SJCRH30 (cell line): ENCODE data around the gene TTLL12. TPM values are rescaled to one million over a fixed set of nuclear protein-coding genes. Genes with fewer than 3 reads are reported as not detected.

Experiments used
- DNase-seq, 2 experiments: peaks; one replicate each; pipeline ENCODE4 v3.0.0-alpha.2; 2015 to 2020
- H3K27ac ChIP-seq: fragments of 250-450 bp; sonication (Bioruptor Pico); 2 replicates; pipeline ENCODE4 v1.5.1; 2020; ENCODE audit warnings: mild to moderate bottlenecking, moderate library complexity
- H3K27me3 ChIP-seq: fragments of 250-450 bp; sonication (Bioruptor Pico); 2 replicates; pipeline ENCODE4 v1.5.1; 2020; ENCODE audit warnings: mild to moderate bottlenecking, moderate library complexity
- H3K36me3 ChIP-seq: fragments of 250-450 bp; sonication (Bioruptor Pico); 2 replicates; pipeline ENCODE4 v1.5.1; 2020; ENCODE audit warnings: mild to moderate bottlenecking, moderate library complexity
- H3K4me1 ChIP-seq: fragments of 250-450 bp; sonication (Bioruptor Pico); 2 replicates; pipeline ENCODE4 v1.5.1; 2020; ENCODE audit warnings: mild to moderate bottlenecking, moderate library complexity
- H3K4me3 ChIP-seq: fragments of 250-450 bp; sonication (Bioruptor Pico); 2 replicates; pipeline ENCODE4 v1.5.1; 2020; ENCODE audit warnings: mild to moderate bottlenecking, moderate library complexity
- H3K9me3 ChIP-seq: fragments of 250-450 bp; sonication (Bioruptor Pico); replicated peaks from 2 replicates; pipeline ENCODE4 v1.5.1; 2020; ENCODE audit warnings: mild to moderate bottlenecking, moderate library complexity
- total RNA-seq: library from RNA; depleted of rRNA; stranded (reverse); fragments of >200 nt; shearing (Covaris generic); gene quantifications from 2 replicates; pipeline ENCODE4 v1.2.3, GENCODE V29; 2014

Gene TTLL12
- total RNA-seq, 1 experiment from 2014 or later: 70.3 TPM

DNA sequence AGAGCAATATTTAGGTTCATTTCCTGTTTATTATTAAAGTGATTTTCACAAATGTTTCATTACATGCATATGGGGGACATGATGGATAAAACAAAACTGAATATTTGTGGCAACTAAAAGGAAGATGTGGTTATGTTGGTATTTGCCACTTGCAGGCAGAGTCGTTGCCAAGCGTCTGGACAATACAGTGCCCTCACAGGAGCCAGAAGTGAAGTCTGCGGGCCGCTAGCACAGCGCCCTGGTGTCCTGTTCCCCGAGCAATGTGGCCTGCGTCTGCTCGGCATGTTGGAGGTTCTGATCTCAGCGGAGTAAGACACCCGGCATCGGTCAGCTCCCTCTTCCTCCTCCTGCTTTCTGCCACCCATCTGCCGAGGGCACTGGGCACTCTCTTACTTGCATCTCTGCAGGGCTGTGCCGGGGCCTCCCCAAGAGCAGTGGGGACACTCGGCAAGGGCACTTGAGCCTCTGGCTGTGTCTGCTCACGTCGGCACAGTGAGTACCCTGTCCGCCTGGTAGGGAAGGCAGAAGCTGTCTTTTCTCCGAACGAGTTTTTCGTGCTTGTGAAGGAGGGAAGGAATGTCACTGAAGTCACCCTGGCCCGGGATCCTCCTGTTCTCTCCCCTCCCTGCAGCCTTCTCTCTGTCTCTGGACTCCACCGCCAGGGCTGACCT, 10.5 kb upstream of the TTLL12 start:
- H3K36me3 ChIP-seq: no peaks in the 10 kb centered on the region
- H3K27me3 ChIP-seq: no peaks in the 10 kb centered on the region
- 0 out of 2 replicates have a peak, but pooled peaks cover 2% of the 10 kb centered on the region for H3K9me3 ChIP-seq
- DNase-seq: peak in 1 of 2 experiments; percentile 26
- H3K27ac ChIP-seq: no peak overlapping the region
- H3K4me1 ChIP-seq: no peaks in the 10 kb centered on the region
- H3K4me3 ChIP-seq: no peak overlapping the region

DNA sequence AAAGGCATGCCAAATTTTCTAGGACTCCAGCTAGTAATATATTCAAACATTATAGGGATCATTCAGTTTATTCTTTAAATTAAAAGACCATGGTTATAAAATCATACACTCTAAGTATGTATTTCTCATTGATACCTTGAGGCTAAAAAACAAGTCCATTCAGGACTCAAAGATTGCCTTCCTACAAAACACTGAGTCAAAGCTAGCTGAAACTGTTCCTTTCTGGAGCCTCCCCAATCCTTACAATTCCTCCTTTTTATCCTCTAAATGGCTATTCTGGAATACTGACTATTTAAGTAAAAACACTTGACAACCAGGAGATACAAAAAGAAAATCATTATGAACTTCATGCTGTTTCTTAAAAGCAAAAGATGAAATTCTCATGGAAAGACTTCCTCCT, 4.9 kb upstream of the TTLL12 start:
- H3K4me3 ChIP-seq: no peak overlapping the region
- H3K27me3 ChIP-seq: no peaks in the 10 kb centered on the region
- 0 out of 2 replicates have a peak, but pooled peaks cover 2% of the 10 kb centered on the region for H3K9me3 ChIP-seq
- H3K4me1 ChIP-seq: no peaks in the 10 kb centered on the region
- H3K27ac ChIP-seq: no peak overlapping the region
- H3K36me3 ChIP-seq: no peaks in the 10 kb centered on the region
- no peak for DNase-seq

GRCh38 chr22:43188829-43189545, 2.1 kb upstream of the TTLL12 start:
- Histone ChIP-seq H3K27me3 (no peaks in the 10 kb centered on the region), H3K4me1 (no peaks in the 10 kb centered on the region), H3K9me3 (no peaks in the 10 kb centered on the region), H3K4me3 (no peak overlapping the region), H3K36me3 (no peaks in the 10 kb centered on the region), H3K27ac (no peak overlapping the region)
- no peak for DNase-seq

DNA sequence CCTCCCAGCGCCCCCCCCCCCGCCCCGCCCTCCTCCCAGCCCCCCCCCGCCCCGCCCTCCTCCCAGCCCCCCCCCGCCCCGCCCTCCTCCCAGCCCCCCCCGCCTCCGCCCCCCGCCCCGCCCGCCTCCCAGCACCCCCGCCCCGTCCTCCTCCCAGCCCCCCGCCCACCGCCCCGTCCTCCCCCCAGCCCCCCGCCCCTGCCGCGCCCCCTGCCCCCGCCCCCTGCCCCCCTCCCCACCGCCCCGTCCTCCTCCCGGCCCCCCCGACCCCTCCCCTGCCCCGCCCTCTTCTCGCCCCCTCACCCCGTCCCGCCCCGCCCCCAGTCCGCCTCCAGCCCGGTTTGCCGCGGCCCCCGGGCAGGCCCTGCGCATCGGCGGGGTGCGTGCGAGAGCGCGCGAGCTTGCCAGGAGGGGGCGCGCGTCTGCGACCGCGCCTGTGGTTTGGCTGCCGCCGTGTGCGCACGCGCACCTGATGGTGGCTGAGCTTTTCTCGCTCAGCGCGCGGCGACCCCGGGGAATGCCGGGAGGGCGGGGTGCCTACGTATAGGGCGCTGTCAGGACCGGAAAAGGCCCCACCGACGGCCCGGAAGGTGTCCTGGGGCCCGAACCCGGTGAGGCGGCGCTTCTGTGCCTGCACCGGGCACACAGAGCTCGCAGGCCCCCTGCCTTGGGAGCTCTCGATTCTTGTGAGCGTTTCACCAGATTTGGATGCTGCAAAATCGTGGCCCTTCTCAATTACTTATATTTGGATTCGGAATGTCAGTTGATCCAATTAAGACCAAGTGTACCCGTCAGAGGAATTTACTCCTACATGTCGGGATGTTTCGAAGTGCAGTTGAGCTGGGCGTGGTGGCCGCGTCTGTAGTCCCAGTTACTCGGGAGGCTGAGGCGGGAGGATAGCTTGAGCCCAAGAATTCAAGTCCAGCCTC, 501 bp upstream of the TTLL12 start:
- H3K27ac ChIP-seq: peak overlapping the region; percentile 44
- no peaks in the 10 kb centered on the region for H3K27me3 ChIP-seq
- H3K36me3 ChIP-seq: no peaks in the 10 kb centered on the region
- peak overlapping the region; percentile 58 for H3K4me3 ChIP-seq
- no peaks in the 10 kb centered on the region for H3K9me3 ChIP-seq
- peak; percentile 98 for DNase-seq
- H3K4me1 ChIP-seq: no peaks in the 10 kb centered on the region

- Histone ChIP-seq H3K4me1 (no peaks in the 10 kb centered on the region), H3K9me3 (no peaks in the 10 kb centered on the region), H3K27ac (no peak overlapping the region), H3K27me3 (no peaks in the 10 kb centered on the region), H3K36me3 (no peaks in the 10 kb centered on the region; the same call in 1 of the 2 replicates), H3K4me3 (peak overlapping the region; percentile 96)
- DNase-seq: peak; percentile 48 to 62
Measured at GRCh38 chr22:43185860-43186261, 1.1 kb downstream of the TTLL12 start.

DNA sequence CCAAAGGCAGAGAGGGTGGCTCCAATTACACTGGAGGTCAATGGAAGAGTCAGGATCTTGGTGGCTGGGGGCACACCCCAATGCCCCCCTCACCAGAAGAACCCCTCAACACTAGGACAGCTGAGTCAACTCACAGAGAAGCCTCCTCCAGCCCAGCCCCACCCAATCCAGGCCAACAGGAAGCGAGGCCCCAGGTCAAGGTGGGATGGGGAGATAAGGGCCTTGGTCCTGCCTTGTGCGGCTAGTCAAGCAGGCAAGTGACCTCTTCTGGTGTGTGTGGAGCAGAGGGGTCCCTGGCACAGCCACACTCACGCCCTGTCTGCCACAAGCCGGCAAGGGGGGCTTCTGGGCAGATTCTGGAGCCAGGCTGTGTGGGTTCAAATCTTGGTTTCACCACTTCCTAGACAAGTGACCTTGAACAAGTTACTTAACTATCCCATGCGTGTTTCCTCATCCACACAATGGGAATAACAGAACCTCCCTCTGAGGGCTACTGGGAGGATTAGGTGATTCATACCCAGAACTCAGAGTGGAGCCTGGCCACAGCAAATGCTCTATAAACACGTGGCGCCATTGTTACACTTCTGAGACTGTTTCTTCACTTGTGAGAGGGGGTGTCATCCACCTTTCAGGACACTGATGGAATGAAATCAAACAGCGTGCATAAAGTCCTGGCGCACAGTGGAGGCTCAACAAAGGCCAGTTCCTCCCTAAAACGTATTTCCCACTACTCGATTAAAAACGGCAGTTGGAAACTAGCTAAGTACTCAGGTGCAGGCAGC, 3.2 kb downstream of the TTLL12 start:
- no peak overlapping the region for H3K27ac ChIP-seq
- H3K9me3 ChIP-seq: no peaks in the 10 kb centered on the region
- H3K27me3 ChIP-seq: no peaks in the 10 kb centered on the region
- no peak overlapping the region for H3K4me3 ChIP-seq
- peaks cover 18% of the 10 kb centered on the region for H3K36me3 ChIP-seq
- H3K4me1 ChIP-seq: no peaks in the 10 kb centered on the region
- no peak for DNase-seq

- DNase-seq: no peak
- no peaks in the 10 kb centered on the region for H3K4me1 ChIP-seq
- H3K27ac ChIP-seq: no peak overlapping the region
- peaks cover 24% of the 10 kb centered on the region for H3K36me3 ChIP-seq
- no peak overlapping the region for H3K4me3 ChIP-seq
- H3K27me3 ChIP-seq: no peaks in the 10 kb centered on the region
- no peaks in the 10 kb centered on the region for H3K9me3 ChIP-seq
Measured at GRCh38 chr22:43182726-43183125, 4.2 kb downstream of the TTLL12 start.

DNA sequence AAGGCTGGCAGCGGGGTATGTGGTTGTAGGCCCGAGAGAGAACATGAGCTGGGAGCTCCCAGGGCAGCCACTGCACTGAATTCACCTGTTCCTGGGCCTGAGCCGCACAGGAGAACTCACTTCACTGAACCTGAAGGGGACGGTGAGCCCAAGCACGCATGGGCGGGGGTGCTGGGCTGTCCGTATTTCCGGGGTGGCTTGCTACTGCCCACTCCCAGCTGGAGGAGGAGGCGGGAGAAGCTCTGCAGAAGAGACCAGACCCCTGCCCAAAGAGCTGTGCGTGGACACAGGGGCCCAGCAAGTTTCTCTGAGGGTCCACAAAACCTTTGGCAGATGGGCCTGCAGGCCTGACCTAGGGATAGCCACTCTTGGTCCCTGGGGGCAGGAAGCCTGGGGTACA, 4.8 kb downstream of the TTLL12 start:
- H3K36me3 ChIP-seq: peaks cover 24% of the 10 kb centered on the region

DNA sequence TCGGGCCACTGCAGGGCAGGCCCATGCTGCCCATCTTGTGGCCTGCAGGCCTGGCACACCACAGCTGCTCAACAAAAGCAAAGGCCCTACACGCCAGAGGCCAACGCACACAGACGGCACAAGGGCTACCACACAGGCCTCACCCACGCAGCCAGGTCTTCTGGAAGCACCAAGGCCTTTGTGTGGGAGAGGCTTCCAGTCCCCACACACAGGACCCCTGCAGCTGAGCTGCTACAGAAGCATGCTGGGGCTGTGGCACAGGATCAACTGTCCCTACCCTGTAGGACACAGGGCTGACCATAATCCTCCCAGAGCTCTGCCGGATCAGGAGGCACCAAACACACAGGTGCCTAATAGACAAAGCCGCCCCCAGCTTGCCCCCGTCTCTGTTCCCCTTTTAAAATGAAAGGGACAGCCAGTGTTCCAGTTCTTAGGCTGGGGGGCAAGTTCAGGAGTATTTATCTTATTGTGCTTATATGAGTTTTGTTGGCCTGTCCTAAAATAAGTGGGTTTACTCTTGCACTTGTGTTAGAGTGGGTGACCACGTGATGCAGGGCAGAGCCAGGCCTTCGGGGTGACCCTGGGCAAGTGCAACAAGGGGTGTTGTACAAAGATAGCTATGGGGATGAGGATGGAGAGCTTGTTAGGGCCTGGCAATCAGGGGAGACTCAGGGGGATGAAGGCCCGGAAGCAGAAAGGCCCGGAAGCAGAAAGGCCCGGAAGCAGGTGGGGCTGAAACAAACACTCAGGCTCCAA, 5.4 kb downstream of the TTLL12 start:
- peaks cover 24% of the 10 kb centered on the region for H3K36me3 ChIP-seq
- DNase-seq: no peak

More for the DNA sequence above, 4.8 kb downstream of the TTLL12 start:
- Histone ChIP-seq H3K9me3 (no peaks in the 10 kb centered on the region), H3K27ac (no peak overlapping the region), H3K4me3 (no peak overlapping the region), H3K27me3 (no peaks in the 10 kb centered on the region), H3K4me1 (no peaks in the 10 kb centered on the region)
- no peak for DNase-seq

DNA sequence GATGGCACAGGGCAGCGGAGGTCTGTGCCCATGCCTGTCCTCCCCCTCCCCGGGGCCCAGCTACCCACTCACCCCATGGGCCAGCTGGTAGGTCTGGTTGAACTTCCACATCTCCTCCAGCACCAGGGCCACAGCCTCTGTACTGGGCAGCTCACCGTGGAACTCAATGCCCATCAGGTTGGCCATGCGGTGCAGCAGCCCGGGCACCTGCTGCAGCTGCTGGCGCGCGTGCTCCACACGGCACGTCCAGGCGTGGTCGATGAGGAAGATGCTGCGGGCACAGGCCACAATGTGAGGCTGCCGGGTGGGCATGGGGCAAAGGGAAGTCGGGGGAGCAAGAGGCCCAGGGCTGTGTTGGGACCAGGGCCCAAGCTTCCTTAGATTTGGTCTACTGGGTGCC, 6.3 kb downstream of the TTLL12 start:
- Histone ChIP-seq H3K36me3 (peaks cover 24% of the 10 kb centered on the region), H3K4me3 (no peak overlapping the region), H3K9me3 (no peaks in the 10 kb centered on the region), H3K27ac (no peak overlapping the region), H3K4me1 (no peaks in the 10 kb centered on the region), H3K27me3 (no peaks in the 10 kb centered on the region)
- no peak for DNase-seq

More for the DNA sequence above, 5.4 kb downstream of the TTLL12 start:
- H3K4me3 ChIP-seq: no peak overlapping the region
- H3K9me3 ChIP-seq: no peaks in the 10 kb centered on the region
- no peak overlapping the region for H3K27ac ChIP-seq
- no peaks in the 10 kb centered on the region for H3K4me1 ChIP-seq
- H3K27me3 ChIP-seq: no peaks in the 10 kb centered on the region

DNA sequence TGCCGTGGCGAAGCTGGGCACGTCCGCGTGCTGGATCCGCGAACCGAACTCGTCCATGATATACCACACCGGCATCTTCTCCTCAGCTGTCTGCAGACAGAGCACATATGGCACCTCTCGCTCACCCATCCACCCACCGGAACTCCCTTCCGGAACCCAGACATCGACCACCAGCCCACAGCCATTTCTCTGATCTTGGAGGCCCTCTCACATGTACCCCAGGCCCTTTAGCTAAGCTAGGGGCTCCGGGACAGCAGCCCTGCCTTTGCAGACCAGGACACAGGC, 7.1 kb downstream of the TTLL12 start:
- Histone ChIP-seq H3K27ac (no peak overlapping the region), H3K9me3 (no peaks in the 10 kb centered on the region), H3K4me1 (no peaks in the 10 kb centered on the region), H3K36me3 (peaks cover 28% of the 10 kb centered on the region), H3K27me3 (no peaks in the 10 kb centered on the region), H3K4me3 (no peak overlapping the region)
- DNase-seq: no peak

DNA sequence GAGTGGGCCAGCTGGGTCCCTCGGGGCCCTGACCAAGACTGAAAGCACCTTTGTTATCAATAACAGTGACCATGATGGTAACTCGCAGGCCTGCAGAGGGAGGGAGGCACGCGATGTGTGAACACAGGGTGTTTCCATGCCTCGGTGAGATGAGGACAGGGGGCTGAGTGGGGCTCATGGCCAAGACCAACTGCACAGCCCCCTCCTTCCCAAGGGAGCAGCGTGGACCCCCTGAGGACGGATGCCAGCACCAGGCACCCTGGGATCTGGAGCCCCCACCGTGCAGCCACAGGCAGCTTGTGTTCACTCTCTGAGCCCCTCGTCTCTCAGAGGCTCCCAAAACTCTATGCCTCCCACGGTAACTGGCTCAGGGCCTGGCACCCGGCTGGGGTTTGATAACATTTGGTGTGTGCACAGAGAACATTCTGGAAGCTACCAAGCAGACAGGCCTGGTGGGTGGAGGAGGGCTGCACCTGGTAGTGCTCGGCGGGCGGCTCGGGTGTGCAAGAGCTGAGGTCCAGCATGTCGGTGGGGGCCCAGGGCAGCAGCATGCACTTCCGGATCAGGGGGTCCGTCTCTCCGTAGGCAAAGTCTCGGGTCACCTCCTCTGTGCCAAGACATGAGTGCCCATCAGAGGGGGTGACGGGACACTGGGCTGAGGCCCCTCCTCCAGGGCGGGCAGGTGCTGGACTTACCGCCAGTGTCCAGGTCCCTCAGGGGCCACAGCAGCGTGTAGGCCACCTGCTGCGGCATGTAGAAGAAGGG, 7.6 kb downstream of the TTLL12 start:
- Histone ChIP-seq H3K4me1 (no peaks in the 10 kb centered on the region), H3K27ac (no peak overlapping the region), H3K9me3 (no peaks in the 10 kb centered on the region), H3K27me3 (no peaks in the 10 kb centered on the region), H3K4me3 (no peak overlapping the region), H3K36me3 (peaks cover 31% of the 10 kb centered on the region)
- no peak for DNase-seq

- H3K4me1 ChIP-seq: no peaks in the 10 kb centered on the region
- peaks cover 39% of the 10 kb centered on the region for H3K36me3 ChIP-seq
- H3K4me3 ChIP-seq: no peak overlapping the region
- no peak for DNase-seq
- no peak overlapping the region for H3K27ac ChIP-seq
- H3K9me3 ChIP-seq: no peaks in the 10 kb centered on the region
- no peaks in the 10 kb centered on the region for H3K27me3 ChIP-seq
Measured at GRCh38 chr22:43177479-43177878, 9.5 kb downstream of the TTLL12 start.
